ENCODE results near the gene GP1BB. TPM values are rescaled to one million over a fixed set of nuclear protein-coding genes. Genes with fewer than 3 reads are reported as not detected.

Gene GP1BB
- total and polyA plus RNA-seq, 12 donors = 0.42 to 29.8 (median 4.7) TPM; not detected in 2

- intact Hi-C loops (cut with DNase I) = no loop called here
- H3K27ac ChIP-seq = no peak overlapping the region
- WGBS, 4 donors = 76 to 88% (median 84%) methylated on average over 8 to 14 of the region's 14 CpGs
- H3K4me3 ChIP-seq = no peak overlapping the region
- no peaks in the 10 kb centered on the region for H3K9me3 ChIP-seq (replicated peaks in 1 of 3)
- DNase-seq = no peak
- TF ChIP-seq CTCF (IDR thresholded peaks at IDR 0.05) = no peak
- TF ChIP-seq POLR2A (IDR thresholded peaks at IDR 0.05) = no peak
- H3K36me3 ChIP-seq (replicated peaks in 1 of 2) = no peaks in the 10 kb centered on the region
- peaks cover 32% of the 10 kb centered on the region for H3K27me3 ChIP-seq
- peaks cover 0 to 3% of the 10 kb centered on the region in 2 donors for H3K4me1 ChIP-seq (replicated peaks in 1 of 2)
Observed at GRCh38 chr22:19751497-19752245, 28.3 kb downstream of the GP1BB start.

- peaks cover 41% of the 10 kb centered on the region for H3K27me3 ChIP-seq
- no peaks in the 10 kb centered on the region for H3K36me3 ChIP-seq (replicated peaks in 1 of 2)
- H3K27ac ChIP-seq = no peak overlapping the region
- 68 to 85% (median 80%) methylated on average over 8 to 10 of the region's 10 CpGs for WGBS, 4 donors
- TF ChIP-seq CTCF (IDR thresholded peaks at IDR 0.05) = no peak
- TF ChIP-seq POLR2A (IDR thresholded peaks at IDR 0.05) = no peak
- H3K4me1 ChIP-seq (replicated peaks in 1 of 2) = peaks cover 5 to 8% of the 10 kb centered on the region in 2 donors
- no peak overlapping the region for H3K4me3 ChIP-seq
- no peak for DNase-seq
- no peaks in the 10 kb centered on the region for H3K9me3 ChIP-seq (replicated peaks in 1 of 3)
- intact Hi-C loops (cut with DNase I) = no loop called here
Observed at GRCh38 chr22:19753090-19753842, 29.9 kb downstream of the GP1BB start.

- Histone ChIP-seq H3K27ac (no peak overlapping the region), H3K9me3 (replicated peaks in 1 of 3) (no peaks in the 10 kb centered on the region), H3K4me3 (no peak overlapping the region), H3K4me1 (replicated peaks in 1 of 2) (peaks cover 5 to 8% of the 10 kb centered on the region in 2 donors), H3K36me3 (replicated peaks in 1 of 2) (no peaks in the 10 kb centered on the region), H3K27me3 (peaks cover 50% of the 10 kb centered on the region)
- DNase-seq = no peak
- 53 to 72% (median 71%) methylated on average over 5 to 14 of the region's 14 CpGs for WGBS, 4 donors
- intact Hi-C loops (cut with DNase I) = no loop called here
- TF ChIP-seq CTCF (IDR thresholded peaks at IDR 0.05) = no peak
- no peak for TF ChIP-seq POLR2A (IDR thresholded peaks at IDR 0.05)
Observed at GRCh38 chr22:19753996-19754700, 30.8 kb downstream of the GP1BB start.

GRCh38 chr22:19754701-19755144 lies 31.4 kb downstream of the GP1BB start:
- 41 to 61% (median 47%) methylated on average over 8 to 14 of the region's 14 CpGs for WGBS, 4 donors
- Histone ChIP-seq H3K27ac (no peak overlapping the region), H3K9me3 (replicated peaks in 1 of 3) (no peaks in the 10 kb centered on the region), H3K36me3 (replicated peaks in 1 of 2) (no peaks in the 10 kb centered on the region), H3K27me3 (peaks cover 56% of the 10 kb centered on the region), H3K4me3 (no peak overlapping the region), H3K4me1 (replicated peaks in 1 of 2) (peaks cover 5 to 8% of the 10 kb centered on the region in 2 donors)
- no peak for DNase-seq
- TF ChIP-seq CTCF (IDR thresholded peaks at IDR 0.05) = no peak
- no peak for TF ChIP-seq POLR2A (IDR thresholded peaks at IDR 0.05)
- intact Hi-C loops (cut with DNase I) = no loop called here
